CD4-positive, alpha-beta T cell treated with Interleukin-21 for 1 hour (primary cell): ENCODE data around the gene GALNT13.

Source experiments
- DNase-seq: peaks from one replicate; pipeline ENCODE4 v3.0.0-alpha.2; 2020

GALNT13 gene

GRCh38 chr2:154132827-154133226 is 261.1 kb downstream of the GALNT13 start:
- no peak for DNase-seq

GRCh38 chr2:154133823-154134222 is 262.1 kb downstream of the GALNT13 start:
- DNase-seq: no peak

GRCh38 chr2:154140249-154141025 is 268.7 kb downstream of the GALNT13 start:
- DNase-seq: no peak

- DNase-seq: no peak
Measured at GRCh38 chr2:154142480-154142879, 270.8 kb downstream of the GALNT13 start.

GRCh38 chr2:154143105-154143504 is 271.4 kb downstream of the GALNT13 start:
- no peak for DNase-seq

GRCh38 chr2:154158101-154158500 is 286.4 kb downstream of the GALNT13 start:
- no peak for DNase-seq

- DNase-seq: no peak
Measured at GRCh38 chr2:154161286-154161685, 289.6 kb downstream of the GALNT13 start.

GRCh38 chr2:154170400-154170799 is 298.7 kb downstream of the GALNT13 start:
- no peak for DNase-seq

- DNase-seq: no peak
Measured at GRCh38 chr2:154173164-154173563, 301.4 kb downstream of the GALNT13 start.

GRCh38 chr2:154173919-154174318 is 302.2 kb downstream of the GALNT13 start:
- no peak for DNase-seq

- no peak for DNase-seq
Measured at GRCh38 chr2:154182008-154182407, 310.3 kb downstream of the GALNT13 start.

- DNase-seq: no peak
Measured at GRCh38 chr2:154187948-154188347, 316.2 kb downstream of the GALNT13 start.

- DNase-seq: no peak
Measured at GRCh38 chr2:154189953-154190352, 318.2 kb downstream of the GALNT13 start.

GRCh38 chr2:154193246-154193645 is 321.5 kb downstream of the GALNT13 start:
- no peak for DNase-seq

- no peak for DNase-seq
Measured at GRCh38 chr2:154194909-154195643, 323.4 kb downstream of the GALNT13 start.

GRCh38 chr2:154195644-154196195 is 324.0 kb downstream of the GALNT13 start:
- DNase-seq: no peak

GRCh38 chr2:154198866-154199265 is 327.1 kb downstream of the GALNT13 start:
- no peak for DNase-seq

GRCh38 chr2:154203206-154203605 is 331.5 kb downstream of the GALNT13 start:
- DNase-seq: no peak

GRCh38 chr2:154203902-154204301 is 332.2 kb downstream of the GALNT13 start:
- DNase-seq: no peak

GRCh38 chr2:154207288-154208047 is 335.7 kb downstream of the GALNT13 start:
- DNase-seq: no peak

- DNase-seq: no peak
Measured at GRCh38 chr2:154223726-154224125, 352.0 kb downstream of the GALNT13 start.

GRCh38 chr2:154226931-154227330 is 355.2 kb downstream of the GALNT13 start:
- DNase-seq: no peak

GRCh38 chr2:154228566-154229280 is 357.0 kb downstream of the GALNT13 start:
- no peak for DNase-seq
